HPDE6-E6E7 (cell line): Measurements from ENCODE around the gene CTAGE6.
"Not testable (repeated sequence)": the region's sequence is repeated elsewhere in the genome, so short reads cannot be mapped to it uniquely, and the experiment has no call there.

Experiments used
- DNase-seq: peaks from one replicate; pipeline ENCODE4 v3.0.0; 2011; ENCODE audit warnings: missing footprints; ENCODE audit errors: extremely low spot score

CTAGE6 gene

GRCh38 chr7:143715543-143716193, 41.8 kb downstream of the CTAGE6 start:
- not testable (repeated sequence) for DNase-seq

- DNase-seq = not testable (repeated sequence)
Measured at GRCh38 chr7:143714581-143715454, 42.7 kb downstream of the CTAGE6 start.

GRCh38 chr7:143712381-143712780, 45.1 kb downstream of the CTAGE6 start:
- DNase-seq = not testable (repeated sequence)

- not testable (repeated sequence) for DNase-seq
Measured at GRCh38 chr7:143711727-143712324, 45.7 kb downstream of the CTAGE6 start.

- not testable (repeated sequence) for DNase-seq
Measured at GRCh38 chr7:143709895-143710294, 47.6 kb downstream of the CTAGE6 start.
